ENCODE results near the gene MUC5B.
"Not testable (repeated sequence)": the region's sequence is repeated elsewhere in the genome, so short reads cannot be mapped to it uniquely, and the experiment has no call there.

MUC5B gene

DNA sequence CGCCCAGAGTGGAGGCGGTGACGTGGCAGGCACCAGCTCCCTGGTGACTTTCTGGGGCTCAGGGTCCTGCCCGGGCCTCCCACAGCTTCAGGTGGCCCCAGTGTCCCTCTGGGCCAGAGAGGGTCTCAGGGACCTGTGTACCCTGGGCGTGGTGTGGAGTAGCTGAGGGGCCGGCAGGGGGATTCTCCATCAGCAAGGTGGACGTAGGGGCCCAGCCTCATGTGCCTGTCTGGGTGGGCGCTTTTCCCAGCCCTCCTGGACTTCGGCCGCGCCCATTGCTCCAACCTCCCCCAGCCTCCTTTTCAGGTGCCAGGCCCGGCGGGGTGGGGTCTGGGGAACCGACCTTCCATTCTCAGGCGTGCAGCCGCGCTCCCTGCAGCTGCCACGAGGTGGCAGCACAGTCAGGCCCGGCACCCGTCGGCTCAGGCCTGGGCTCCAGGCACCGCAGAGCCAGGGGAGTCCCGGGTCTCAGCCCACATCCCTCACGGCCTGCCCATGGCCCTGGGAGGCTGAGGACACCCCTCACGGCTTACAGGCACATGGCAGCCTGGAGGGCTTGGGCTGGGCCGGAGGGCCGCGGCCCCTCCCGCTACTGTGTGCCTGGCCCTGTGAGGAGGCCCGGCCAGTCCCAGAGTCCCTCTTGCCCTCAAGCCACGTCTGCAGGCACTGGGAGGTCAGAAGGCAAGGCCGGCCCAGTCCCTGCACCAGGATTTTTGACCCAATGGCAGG, 19.9 kb upstream of the MUC5B start:
- no peak for DNase-seq

DNA sequence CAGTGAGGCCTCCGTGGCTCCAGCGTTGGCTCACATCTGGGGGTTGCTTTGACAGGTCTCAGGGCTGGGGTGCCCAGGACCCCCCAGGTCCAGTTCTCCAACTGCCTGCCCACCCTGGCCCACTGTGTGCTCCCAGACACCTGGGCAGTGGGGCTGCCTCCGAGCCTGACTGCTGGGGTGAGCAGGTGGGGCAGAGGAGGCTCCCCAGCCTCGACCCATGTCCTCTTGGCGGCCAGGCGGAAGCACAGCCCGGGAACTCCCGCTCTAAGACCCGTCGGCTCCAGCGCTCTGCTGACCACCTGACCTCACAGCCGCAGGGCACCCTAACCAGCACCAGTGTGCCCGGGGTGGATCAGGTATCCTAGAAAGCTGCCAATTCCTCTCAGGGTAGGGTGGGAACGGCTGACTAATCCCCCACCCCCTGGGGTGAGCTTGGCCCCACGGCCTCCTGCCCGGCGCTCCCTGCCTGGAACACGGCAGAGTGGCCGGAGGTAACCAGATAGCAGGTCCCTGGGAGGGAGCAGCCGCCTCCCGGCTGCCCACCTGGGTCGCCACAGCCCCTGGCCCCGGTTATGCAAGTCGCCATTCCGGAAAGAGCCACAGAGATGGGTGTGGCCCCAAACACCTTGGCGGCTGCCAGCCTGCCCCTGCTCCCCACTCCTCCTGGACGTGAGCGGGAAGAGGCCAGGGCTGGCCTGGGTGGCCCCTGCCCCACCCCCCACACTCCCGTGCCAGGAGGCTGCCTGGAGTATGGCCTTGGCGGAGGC, 19.2 kb upstream of the MUC5B start:
- DNase-seq: no peak

DNA sequence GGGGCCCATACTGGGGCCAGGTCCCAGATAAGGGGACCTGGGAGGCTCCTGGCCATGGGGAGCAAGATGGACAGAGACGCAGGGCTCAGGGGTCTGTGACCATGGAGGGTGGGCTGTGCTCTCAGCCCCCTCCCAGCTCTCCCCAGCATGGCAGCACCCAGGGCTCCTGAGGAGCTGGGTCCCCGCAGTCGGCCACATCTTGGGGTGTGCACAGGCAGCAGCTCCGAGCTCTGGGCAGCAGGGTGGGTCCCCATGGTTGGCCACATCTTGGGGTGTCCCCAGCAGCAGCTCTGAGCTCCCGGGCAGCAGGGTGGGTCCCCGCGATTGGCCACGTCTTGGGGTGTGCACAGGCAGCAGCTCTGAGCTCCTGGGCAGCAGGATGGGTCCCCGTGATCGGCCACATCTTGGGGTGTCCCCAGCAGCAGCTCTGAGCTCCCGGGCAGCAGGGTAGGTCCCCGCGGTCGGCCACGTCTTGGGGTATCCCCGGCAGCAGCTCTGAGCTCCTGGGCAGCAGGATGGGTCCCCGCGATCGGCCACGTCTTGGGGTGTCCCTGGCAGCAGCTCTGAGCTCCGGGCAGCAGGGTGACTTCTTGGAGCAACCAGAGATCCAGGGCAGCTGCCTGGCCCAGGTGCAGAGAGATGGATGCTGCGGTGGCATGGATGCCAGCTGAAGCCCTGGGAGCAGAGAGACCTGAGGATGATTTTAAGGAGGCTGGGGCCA, 18.3 kb upstream of the MUC5B start:
- no peak for DNase-seq

DNA sequence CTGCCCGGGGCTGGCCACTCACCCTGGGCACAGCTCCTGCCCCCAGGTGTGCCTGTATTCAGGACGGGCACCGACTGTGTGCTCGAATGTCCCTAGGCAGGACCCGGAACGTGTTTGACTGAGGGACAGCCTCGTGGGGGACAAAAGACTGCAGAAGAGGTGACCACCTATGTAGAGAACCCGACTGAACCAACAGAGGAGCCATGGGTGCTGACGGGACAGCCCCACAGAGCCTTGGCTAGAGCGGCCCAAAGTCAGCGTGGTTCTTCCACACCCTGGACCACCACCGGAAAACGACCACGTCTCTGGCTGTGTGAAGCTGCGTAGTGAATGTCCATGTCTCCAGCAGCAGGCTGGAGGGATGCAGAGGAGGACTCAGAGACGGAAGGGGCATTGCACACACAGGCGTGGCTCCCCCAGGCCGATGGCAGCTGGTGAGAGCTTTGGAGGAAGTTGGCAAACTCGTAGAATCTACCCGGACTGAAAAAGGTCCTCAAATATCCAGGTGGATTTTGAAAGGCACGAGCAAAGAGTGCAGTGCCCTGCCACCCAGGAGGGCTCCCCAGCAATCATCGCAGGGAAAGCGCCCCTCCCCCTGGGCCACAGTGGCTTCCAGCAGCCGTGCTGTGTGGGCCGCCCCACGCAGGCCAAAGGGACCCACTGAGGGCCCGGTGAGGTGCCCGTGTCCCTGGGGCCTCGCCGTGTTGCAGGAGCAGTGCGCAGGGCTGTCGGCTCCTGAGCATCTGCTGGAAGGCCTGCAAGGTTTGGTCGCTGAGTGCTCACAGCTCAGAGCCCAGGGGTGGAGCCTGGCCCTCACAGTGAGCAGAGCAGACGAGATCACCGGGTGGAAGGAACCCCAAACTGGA, 17.5 kb upstream of the MUC5B start:
- no peak for DNase-seq

DNA sequence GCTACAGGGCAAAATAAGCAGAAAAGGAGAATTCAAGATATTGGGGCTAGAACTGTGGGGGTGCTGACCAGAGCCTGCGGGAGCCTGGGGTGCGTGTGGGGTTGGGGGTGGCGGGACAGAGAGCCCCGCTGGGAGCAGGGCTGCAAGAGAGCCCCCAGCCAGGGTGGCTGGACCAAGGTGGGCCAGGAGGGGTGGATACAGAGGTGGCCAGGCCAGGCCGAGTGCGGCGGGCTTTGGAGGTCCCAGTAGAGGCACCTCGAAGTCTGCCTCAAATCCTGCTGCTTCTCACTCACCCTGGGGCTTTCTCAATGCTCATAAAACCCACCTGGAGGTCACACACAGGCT, 16.9 kb upstream of the MUC5B start:
- no peak for DNase-seq

DNA sequence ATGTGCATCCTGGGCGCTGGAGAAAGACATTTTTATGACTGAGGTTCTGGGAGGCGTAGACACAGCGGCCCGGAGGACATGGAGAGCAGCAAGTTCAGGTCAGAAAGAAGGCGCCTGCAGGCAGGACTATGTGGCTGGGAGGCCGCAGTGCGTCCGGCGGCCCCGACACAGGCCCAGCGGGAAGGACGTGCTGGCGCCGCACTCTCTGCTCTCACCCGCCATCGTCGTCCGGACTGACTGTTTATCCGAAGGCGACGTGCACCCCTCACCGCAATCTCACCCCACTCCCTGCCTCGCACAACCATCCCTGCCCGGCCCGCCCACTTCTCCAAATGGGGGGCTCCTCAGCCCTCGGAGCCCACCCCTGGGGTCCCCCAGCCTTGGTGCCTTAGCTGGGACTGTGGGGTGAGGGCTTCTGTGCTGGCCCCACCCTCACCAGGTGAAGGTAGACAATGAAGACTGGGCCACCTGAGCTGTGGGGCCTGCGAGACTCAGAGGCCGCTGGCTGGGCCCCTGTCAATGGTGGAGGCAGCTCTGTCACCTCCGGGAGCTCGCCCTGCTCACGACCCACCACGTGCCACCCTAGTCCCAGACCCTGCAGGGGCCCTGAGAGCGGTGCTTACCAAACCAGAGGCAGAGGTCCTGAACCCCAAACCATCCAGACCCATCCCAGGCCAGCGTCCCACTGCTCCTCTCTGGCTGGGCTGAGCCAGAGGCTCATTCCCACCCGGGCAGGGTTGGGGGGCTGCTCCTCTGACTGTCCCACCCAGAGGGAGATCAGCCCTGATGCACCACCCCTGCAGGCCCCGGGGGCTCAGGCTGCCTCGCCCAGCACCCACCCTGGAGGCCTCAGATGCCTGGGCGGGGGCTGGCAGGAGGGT, 16.2 kb upstream of the MUC5B start:
- no peak for DNase-seq

DNA sequence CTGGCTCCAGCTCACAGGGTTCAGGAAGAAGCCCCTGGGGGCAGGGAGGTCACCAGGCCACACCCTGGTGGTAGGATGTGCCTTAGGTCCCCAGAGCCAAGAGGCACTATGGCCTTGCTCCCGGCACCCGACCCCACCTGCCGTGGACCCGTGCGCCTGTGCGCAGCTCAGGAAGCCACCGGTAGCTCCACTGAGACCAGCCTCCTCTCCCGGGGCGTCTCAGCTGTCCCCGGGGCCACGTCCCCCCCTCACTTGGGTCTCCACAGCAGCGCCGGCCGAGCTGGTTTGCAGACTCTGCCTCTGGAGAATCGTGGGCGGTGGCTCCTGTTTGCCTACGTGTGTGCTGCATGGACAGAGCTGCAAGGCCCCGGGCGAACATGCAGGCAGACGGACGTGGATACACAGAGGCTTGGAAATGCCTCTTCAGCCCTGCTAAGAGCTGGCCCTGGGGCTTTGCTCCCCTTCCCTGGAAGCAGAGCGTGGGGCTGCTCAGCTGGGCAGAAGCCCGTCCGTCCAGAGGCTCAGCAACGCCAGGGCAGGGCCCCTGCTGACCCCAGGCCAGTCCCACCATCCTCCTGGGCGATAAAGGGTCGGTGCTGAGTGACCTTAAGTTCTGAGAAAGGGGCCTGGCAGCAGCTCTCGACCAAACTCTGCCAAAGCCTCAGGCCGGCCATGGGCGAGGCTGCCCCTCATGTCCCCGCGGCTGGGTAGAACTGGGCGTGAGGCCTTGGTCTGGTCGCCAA, 15.3 kb upstream of the MUC5B start:
- no peak for DNase-seq

DNA sequence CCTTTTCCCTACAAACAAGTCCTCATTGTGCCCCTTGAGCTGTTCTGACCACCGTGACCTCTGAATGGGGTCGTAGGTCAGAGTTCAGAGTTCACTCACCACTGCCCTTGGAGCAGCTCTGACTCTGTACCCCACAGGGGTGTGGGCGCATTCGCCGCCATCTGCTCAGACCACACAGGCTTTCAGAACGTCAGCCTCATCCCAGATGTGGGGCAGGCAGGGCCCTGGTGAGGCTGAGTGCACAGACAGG, 14.8 kb upstream of the MUC5B start:
- DNase-seq: no peak

DNA sequence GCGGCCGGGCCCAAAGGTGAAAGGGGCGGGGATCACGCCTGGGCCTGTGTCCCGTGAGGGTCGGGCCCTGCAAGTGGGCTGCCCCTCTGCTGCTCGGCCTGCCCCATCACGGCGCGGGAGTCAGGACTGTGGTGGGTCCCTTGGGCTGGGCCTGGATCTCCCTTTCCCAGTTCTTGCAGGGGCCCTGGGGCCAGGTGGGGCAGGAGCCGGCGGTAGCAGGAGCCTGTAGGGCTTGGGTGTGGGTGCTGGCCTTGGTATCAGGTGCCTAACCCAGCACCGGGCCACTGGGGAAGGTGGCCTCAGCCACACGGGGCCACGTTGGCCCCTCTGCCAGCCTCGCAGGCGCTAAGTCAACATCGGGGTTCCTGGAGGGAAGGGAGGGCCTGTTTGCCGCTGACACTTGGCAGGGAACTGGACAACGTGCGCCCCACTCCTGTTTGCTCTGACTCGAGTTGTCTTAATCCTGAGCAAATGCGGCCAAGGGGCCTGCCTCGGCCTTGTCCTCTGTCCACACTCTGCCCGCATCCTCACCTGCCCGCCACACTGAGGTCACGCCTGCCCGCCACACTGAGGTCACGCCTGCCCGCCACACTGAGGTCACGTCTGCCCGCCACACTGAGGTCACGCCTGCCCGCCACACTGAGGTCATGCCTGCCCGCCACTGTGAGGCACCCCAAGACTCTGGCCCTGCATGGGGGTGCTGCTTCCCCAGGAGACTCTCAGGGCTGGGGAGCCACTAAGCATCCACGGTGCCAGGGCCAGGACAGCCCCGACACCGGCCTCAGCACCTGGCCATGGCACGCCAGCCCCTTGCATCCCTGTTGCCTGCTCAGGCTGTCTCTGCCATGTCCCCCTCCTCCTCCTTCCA, 14.2 kb upstream of the MUC5B start:
- DNase-seq: no peak

DNA sequence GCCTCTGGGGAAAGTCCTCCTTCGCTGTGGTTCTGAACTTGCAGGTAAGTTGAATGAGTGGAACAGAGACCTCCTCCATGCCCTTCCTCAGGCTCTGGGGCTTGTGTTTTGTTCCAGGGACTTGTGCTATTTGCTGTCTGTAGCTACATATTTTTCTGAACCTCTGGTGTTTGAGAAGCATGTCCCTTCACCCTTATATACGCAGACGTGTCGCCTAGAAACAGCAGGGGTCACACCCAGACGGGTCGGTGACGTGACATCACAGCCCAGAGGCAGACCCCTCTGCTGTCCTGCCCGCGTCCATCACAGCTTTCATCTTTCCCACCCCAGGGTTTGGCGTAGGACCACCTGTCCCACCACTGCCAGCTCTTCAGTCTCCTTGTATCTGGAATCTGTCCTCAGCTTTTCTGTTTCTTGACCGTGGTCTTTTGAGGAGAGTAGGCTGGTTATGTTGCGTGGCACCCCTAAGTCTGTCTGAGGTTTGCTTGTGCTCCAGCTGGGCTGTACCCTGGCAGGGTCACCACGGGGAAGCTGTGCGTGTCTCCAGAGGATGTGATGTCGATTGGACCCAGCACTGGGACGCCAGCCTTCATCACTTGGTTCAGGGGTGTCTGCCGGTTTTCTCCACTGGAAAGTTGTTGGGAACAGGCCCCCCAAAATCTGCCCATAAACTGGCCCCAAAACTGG, 13.4 kb upstream of the MUC5B start:
- no peak for DNase-seq

DNA sequence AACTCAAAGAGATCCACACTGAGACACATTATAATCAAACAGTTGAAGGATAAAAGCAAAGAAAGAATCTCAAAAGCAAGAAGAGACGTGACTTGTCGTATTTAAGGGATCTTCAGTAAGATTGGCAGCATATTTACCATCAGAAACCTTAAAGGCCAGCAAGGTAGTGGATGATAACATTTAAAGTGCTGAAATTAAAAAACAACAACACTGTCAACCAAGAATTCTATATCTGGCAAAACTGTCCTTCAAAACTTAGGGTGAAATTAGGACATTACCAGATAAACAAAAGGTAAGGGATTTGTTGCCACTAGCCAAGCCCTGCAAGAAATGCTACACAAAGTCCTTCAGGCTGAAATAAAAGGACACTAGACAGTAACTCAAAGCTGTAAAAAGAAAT, 11.0 kb upstream of the MUC5B start:
- no peak for DNase-seq

DNA sequence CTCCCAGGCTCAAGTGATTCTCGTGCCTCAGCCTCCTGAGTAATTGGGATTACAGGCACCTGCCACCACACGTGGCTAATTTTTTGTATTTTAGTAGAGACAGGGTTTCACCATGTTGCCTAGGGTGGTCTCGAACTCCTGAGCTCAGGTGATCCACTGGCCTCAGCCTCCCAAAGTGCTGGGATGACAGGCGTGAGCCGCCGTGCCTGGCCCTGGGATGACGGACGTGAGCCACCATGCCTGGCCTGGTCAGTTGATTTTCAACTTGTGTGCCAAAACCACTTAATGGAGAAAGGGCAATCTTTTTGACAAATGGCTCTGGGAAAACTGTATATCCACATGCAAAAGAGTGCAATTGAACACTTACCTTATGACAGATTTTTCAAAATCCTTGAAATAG, 7.0 kb upstream of the MUC5B start:
- not testable (repeated sequence) for DNase-seq

DNA sequence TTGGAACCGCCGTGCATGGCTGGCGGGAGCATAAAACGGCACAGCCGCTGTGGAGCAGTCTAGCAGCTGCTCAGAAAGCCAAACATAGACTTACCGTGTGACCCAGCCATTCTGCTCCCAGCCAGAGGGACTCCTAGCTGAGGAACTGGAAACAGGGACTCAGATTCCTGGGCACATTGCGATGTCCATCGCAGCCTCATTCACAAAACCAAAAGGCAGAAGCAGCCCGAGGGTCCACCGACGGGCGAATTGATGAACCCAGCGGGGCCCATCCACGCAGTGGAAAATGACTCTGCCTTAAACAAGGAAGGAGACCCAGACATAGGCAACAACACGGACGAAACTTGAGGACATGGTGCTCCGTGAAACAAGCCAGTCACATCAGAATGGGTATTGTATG, 5.7 kb upstream of the MUC5B start:
- DNase-seq: no peak

DNA sequence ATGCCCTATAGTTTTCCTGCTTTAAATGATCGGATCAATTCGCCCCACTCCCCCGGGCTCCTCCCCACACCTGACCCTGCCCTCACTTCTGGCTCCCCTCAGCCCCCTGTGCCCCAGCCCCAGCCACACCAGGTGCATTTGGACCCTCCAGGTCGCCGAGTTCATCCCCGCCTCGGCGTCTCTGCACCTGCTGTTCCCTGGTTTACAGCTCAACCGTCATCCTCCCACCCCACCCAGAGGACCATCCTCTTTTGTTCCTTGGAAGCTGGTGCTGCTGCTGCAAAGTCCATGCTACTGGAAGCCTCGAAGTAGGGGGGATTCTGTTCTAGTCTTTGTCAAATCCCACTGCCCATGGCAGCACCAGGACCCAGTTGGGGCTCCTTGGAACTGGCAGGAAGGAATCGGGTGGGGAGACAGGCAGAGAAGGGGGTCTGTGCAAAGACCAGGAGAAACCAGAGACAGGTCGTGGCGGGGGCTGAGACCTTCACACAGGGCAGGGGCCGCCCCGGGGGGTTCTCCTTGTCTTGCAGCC, 4.5 kb upstream of the MUC5B start:
- DNase-seq: no peak

DNA sequence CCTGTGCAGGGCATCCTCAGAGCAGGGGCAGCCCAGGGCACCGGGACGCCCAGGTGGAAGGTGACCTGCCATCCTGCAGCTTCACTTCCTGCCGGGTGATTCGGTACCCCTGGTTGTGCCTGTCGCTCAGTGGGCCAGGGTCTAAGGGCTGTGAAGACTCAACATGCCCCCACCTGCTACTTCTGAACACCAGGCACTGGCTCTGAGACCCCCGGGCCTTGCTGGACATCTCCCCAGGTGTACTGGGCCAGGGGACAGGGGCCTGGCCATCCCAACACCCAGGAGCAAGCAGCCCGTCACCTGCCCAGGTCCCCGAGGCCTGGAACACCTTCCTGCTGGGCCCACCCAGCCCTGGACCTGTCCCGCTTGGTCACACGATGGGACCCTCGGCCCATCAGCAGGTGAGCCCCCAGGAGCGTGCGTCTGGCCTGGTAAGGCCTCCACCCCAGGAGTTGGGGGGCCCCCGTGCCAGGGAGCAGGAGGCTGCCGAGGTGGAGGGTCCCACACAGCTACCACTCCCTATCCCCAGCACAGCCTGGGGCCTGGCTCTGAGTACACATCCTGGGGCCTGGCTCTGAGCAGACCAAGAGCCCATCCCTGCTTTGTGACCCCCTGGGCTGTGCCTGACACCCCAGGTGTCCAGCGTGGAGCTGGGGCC, 3.9 kb upstream of the MUC5B start:
- DNase-seq: no peak

DNA sequence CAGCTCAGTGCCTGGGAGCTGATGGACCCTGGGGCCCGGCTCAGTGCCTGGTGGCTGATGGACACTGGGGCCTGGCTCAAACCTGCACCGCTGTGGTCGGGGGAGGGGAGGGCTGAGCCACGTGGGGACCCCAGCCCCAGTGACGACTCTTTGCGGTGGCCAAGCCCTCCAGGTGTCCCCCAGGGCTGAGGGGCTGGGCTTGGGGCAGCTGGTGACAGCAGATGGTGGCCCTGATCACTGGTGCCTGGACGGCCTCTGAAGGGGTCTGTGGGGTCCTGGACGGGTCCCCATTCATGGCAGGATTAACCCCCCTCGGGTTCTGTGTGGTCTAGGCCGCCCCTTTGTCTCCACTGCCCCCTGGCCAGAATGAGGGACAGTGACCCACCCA, 3.4 kb upstream of the MUC5B start:
- no peak for DNase-seq

DNA sequence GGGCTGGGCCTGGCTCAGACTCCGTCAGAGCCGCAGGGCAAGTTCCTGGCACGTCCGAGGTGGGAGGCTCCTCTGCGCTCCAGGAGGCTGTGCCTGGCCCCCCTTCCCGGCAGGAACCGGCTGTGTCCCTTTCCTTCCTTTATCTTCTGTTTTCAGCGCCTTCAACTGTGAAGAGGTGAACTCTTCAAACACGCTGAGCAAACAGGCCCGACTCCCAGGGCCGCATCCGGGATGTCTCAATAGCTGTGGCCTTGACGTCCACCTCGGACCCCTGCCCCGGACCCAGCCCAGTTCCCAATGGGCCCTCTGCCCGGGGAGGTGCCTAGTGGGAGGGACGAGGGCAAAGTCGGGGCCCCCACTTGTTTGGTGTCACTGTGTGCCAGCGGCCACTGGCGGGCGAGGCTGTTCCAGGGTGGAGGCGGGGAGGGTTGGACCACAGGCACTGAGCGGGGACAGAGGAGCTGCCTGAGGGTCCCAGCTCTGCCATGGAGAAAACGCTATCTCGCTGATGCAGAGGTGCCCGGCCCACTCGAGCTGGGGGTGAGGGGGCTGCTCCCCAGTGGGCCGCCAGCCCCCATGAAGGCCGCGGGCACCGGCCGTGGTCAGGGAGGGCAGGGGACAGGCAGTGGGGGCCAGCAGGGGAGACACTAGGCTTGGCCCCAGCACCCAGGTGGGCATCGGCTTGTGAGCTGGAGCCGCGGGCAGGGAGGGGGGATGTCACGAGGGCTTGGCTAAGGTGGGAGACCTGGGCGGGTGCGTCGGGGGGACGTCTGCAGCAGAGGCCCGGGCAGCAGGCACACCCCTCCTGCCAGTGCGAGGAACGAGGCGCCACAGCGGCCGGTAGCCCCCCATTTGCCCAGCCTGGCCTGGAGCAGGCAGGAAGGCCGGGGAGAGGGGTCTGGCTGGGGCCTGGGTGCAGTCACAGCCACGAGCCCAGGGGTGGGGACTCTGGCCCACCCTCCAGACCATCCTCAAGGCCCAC, 2.7 kb upstream of the MUC5B start:
- DNase-seq: no peak
